ENCODE results near the gene RBM24. TPM values are rescaled to one million over a fixed set of nuclear protein-coding genes. Genes with fewer than 3 reads are reported as not detected.

Gene RBM24
- total RNA-seq (2022; extraction: Qiagen RNA extraction) = 4.7 to 6.0 TPM (median 5.3 TPM) in 5 replicates

DNA sequence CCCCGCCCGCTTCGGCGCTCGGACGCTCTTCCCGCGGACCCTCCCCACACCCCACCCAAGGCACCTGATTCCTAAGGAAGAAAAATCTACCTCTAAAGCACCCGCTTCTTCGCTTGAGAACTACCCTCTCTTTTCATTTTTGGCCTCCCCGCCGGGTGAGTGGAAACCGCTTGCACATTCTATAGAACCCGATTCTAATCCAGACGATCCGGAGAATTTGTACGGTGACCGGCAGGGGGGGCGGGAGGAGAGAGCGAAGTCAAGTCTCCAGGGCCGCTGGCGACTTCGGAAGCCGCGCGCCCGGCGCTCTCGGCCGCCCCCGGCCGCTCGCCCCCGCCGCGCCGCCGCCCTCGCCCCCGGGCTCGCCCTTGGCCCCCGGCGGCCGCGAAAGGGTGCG lies at the start of gene RBM24:
Gene RBM24, plus strand, starts transcription at position 262 of the 397 bp plus-strand sequence. CDS start 221 bp downstream, outside the sequence.

Other genes starting within 250 kb of the RBM24 start
- gene STMND1, start 179.3 kb upstream of the RBM24 start, total RNA-seq (2022; extraction: Qiagen RNA extraction) = not detected in 5 replicates
- gene CAP2, start 112.2 kb downstream of the RBM24 start, total RNA-seq (2022; extraction: Qiagen RNA extraction) = 9.2 to 14.4 TPM (median 10.6 TPM) in 5 replicates